Measurements from ENCODE around the gene KIF1B. TPM values are rescaled to one million over a fixed set of nuclear protein-coding genes. Genes with fewer than 3 reads are reported as not detected.

The KIF1B gene
- total RNA-seq, 2 donors from 2014 or later, result 39.7 to 47.4 TPM

- no peak for DNase-seq
- Histone ChIP-seq H3K27me3 (no peaks in the 10 kb centered on the region), H3K27ac (peak overlapping the region; percentile 93), H3K9me3 (no peaks in the 10 kb centered on the region), H3K4me1 (no peaks in the 10 kb centered on the region), H3K36me3 (no peaks in the 10 kb centered on the region), H3K4me3 (peak overlapping the region; percentile 91), H3K9ac (ENCODE audit: low read depth in 2 of 2, low read length in 2 of 2) (peak overlapping the region; percentile 71 to 93)
- intact Hi-C loops (cut with DNase I), result no loop called here
- TF ChIP-seq CTCF (IDR thresholded peaks at IDR 0.05), result no peak
Observed at GRCh38 chr1:10209590-10209904, 823 bp upstream of the KIF1B start.

GRCh38 chr1:10210841-10211804, 753 bp downstream of the KIF1B start:
- Histone ChIP-seq H3K9ac (ENCODE audit: low read depth in 2 of 2, low read length in 2 of 2) (peak overlapping the region; percentile 98 to 99), H3K9me3 (no peaks in the 10 kb centered on the region), H3K4me3 (peak overlapping the region; percentile 91), H3K4me1 (no peaks in the 10 kb centered on the region), H3K27me3 (no peaks in the 10 kb centered on the region), H3K27ac (peak overlapping the region; percentile 93), H3K36me3 (no peaks in the 10 kb centered on the region)
- intact Hi-C loops (cut with DNase I), result loop anchor here (5.0 kb wide), 1 partner anchor 126 kb away; no protein-coding TSS in a partner anchor
- DNase-seq, result peak; percentile 93
- no peak for TF ChIP-seq CTCF (IDR thresholded peaks at IDR 0.05)

- peak overlapping the region; percentile 91 for H3K4me3 ChIP-seq
- DNase-seq, result peak; percentile 32
- peak overlapping the region; percentile 93 for H3K27ac ChIP-seq
- TF ChIP-seq CTCF (IDR thresholded peaks at IDR 0.05), result no peak
- H3K36me3 ChIP-seq, result no peaks in the 10 kb centered on the region
- intact Hi-C loops (cut with DNase I), result loop anchor here (5.0 kb wide), 1 partner anchor 125 kb away; no protein-coding TSS in a partner anchor
- no peaks in the 10 kb centered on the region for H3K27me3 ChIP-seq
- peak overlapping the region in 1 of 2 donors; percentile 98 for H3K9ac ChIP-seq (ENCODE audit: low read depth in 2 of 2, low read length in 2 of 2)
- no peaks in the 10 kb centered on the region for H3K9me3 ChIP-seq
- no peaks in the 10 kb centered on the region for H3K4me1 ChIP-seq
Observed at GRCh38 chr1:10211805-10212410, 1.5 kb downstream of the KIF1B start.

- intact Hi-C loops (cut with DNase I), result loop anchor here (5.0 kb wide), 1 partner anchor 125 kb away; no protein-coding TSS in a partner anchor
- no peak for DNase-seq
- no peaks in the 10 kb centered on the region for H3K9me3 ChIP-seq
- no peak overlapping the region for H3K27ac ChIP-seq
- H3K27me3 ChIP-seq, result no peaks in the 10 kb centered on the region
- no peak overlapping the region for H3K4me3 ChIP-seq
- no peaks in the 10 kb centered on the region for H3K36me3 ChIP-seq
- TF ChIP-seq CTCF (IDR thresholded peaks at IDR 0.05), result no peak
- H3K9ac ChIP-seq (ENCODE audit: low read depth in 2 of 2, low read length in 2 of 2), result peak overlapping the region in 1 of 2 donors; percentile 98
- H3K4me1 ChIP-seq, result no peaks in the 10 kb centered on the region
Observed at GRCh38 chr1:10212476-10212875, 2.1 kb downstream of the KIF1B start.

- intact Hi-C loops (cut with DNase I), result loop anchor here (5.0 kb wide), 1 partner anchor 124 kb away; no protein-coding TSS in a partner anchor
- no peaks in the 10 kb centered on the region for H3K4me1 ChIP-seq
- no peak overlapping the region for H3K27ac ChIP-seq
- no peaks in the 10 kb centered on the region for H3K9me3 ChIP-seq
- no peak for DNase-seq
- H3K9ac ChIP-seq (ENCODE audit: low read depth in 2 of 2, low read length in 2 of 2), result no peak overlapping the region
- no peak for TF ChIP-seq CTCF (IDR thresholded peaks at IDR 0.05)
- no peaks in the 10 kb centered on the region for H3K27me3 ChIP-seq
- H3K4me3 ChIP-seq, result no peak overlapping the region
- no peaks in the 10 kb centered on the region for H3K36me3 ChIP-seq
Observed at GRCh38 chr1:10213186-10213705, 2.9 kb downstream of the KIF1B start.
